Measurements from ENCODE around the gene SLIT3.

Gene SLIT3

DNA sequence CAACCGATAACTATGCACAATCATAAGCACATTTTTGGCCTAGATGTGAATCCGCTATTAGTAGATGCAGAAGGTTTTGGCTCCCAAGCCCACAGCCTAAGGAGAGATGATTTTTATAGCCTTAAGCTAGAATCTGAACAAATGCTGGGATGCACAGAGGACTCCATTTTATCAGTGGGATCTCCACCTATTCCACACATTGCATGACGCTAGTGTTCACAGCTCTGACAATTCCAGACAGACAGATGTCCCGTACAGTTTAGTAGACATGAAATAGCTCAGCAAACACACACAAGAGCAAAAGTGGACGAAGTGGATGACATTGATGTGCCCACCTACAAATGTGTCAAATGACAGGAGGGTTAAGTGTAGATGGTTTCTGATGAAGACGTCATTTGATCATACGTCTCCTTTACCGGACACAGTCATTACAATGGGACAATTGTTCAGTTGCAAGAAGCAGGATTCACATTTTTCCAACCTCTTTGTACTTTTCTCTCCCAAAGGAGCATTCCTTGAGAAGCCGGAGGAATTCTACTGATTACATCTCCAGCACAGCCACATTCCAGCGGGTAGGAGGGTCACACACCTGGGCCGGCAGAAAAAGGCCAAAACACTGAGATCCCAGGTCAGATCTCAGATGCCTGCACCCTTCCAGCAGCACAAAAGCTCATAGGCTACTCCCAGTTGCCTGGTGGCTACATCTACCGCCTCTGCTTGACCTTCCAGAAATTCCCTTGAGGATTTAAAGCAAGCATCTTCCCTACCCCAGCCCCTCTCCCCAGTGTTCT is 202.4 kb downstream of the SLIT3 start:
- DNase-seq, result no peak

DNA sequence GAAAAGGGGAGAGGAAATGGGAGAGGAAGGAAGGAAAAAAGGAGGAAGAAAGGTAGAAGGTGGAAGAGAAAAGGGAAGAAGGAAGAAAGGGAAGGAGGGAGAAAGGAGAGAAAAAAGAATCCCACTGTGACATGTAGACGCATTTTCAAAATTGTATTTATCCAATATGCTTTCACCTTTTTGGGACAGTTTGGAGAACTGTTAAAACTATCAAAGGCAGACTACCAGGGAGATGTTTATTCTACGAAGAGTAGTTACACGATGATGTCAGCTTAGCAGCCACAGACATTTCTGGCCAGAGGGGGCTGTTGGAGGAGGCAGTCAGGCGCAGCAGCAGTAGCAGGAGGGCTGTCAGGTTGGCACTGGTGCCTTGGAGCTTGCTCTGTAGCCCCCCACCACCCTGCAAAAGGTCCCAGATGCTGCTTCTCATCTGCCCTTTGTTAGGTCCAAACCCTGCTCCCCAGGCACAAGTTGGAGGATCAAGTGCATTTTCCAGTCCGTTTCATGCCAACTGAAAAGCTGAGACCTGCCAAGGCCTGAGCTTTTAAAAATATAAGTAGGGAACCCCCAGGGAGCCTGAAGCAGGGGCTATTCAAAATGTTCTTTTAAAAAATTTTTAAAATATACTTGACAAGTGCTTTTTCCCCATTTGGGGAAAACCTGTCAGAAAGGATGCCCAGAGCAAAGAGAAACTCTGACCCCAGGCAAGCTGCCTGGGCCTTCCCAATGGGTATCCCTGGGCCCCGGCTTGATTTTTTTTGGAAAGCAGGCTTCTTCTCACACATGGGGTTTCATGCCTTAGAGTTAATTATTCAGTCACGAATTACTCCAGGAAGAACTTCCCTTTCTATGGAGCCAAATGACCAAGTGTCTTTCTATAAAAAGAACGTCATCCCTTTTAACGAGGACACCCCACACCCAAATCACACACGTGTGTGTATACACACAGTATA is 203.3 kb downstream of the SLIT3 start:
- peak; percentile 76 for DNase-seq

DNA sequence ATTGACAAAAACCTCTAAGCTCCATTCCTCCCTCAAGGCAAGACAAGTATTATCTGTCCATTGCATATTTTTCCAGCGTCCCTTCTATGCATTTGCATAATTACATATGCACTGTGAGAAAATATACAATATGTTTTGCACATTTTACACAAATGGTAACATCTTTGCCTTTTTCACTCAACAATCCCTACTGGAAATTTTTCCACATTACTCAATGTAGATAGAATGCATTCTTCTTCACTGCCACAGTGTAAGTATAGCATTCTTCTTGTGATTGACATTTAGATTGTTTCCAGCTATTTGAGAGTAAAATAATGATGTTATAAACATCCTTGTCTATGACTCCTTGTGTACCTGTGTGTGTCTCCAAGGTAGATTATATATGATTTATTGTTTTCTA is 205.0 kb downstream of the SLIT3 start:
- DNase-seq, result no peak

- DNase-seq, result no peak
Observed at GRCh38 chr5:169095410-169095960, 205.5 kb downstream of the SLIT3 start.

DNA sequence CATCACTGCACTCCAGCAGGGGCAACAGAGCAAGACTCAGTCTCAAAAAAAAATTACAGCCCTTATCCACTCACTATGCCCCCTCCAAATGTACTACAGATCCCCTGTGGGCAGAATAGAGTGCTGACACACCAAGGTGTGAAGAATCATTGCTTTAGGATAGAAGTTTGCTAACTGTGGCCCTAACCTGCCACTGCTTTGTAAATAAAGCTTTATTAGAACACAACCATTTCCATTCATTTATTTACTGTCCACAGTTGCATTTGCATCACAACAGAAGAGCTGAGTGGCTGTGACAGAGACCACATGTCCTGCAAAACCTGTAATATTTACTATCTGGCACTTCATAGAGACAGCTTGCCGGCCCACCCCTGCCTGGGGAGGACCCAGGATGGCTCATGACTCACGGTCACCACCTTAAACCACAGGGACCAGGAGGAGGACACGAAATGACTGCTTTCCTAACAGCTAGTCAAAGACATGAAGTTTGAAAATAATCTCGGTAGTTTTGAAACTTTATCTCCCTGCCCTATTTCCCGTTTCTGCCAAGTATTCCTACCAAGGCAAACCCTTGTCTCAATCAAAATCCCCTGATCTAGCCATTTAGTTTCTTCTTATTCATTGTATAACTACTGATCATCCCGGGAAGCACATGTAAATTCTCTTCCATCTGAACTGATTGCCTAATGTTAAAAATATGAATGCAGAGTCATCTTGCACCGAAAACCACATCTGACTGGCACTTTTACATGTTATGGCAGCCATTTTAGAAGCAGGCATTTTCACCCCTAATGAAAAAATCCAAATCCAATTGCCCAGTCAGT is 206.1 kb downstream of the SLIT3 start:
- no peak for DNase-seq

DNA sequence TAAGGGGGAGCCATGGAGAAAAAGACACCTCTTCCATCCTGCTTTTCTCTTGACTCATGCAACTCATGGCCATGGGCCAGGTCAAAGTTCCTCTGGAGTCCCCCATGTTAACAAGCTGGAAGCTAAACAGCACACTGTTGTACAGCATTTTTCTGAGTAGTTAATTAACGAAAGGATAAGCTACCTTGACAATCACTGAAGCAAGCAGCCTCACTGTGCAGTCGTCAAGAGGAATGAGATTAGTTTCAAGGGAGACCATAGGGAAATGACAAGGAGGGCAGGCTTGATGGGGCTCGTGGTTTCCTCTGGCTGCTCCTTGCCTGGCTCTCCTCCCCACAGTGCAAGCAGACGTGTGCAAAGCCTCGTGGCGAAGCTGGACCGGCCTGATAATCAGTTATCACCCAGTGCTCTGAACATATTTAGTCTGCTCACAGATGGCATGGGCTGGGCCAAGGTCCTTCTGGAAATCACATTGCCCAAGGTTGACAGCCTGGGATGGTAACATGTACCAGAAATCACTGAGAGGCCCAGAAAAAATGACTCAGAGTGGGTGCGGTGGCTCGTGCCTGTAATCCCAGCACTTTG is 209.5 kb downstream of the SLIT3 start:
- no peak for DNase-seq

DNA sequence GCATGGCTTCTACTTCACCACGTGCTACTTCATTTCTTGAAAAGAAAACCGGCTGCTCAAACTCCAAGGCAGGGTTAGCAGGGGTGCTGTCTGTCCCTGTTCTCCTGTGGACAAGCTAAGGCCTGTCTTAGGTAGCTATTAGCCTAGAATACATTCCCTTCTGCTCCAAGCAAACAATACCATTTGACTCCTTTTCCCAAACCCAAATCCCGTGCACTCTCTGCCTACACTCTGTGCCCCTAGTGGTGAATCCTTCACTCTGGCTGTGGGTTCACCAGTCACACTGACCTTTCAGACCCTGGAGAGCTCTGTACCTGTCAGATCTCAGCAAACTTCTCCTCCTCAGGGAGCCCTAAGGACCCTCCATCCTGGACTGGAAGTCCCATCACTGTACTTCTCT is 211.6 kb downstream of the SLIT3 start:
- no peak for DNase-seq

- DNase-seq, result no peak
Observed at GRCh38 chr5:169088028-169088725, 212.8 kb downstream of the SLIT3 start.

GRCh38 chr5:169085636-169086035 is 215.3 kb downstream of the SLIT3 start:
- no peak for DNase-seq

DNA sequence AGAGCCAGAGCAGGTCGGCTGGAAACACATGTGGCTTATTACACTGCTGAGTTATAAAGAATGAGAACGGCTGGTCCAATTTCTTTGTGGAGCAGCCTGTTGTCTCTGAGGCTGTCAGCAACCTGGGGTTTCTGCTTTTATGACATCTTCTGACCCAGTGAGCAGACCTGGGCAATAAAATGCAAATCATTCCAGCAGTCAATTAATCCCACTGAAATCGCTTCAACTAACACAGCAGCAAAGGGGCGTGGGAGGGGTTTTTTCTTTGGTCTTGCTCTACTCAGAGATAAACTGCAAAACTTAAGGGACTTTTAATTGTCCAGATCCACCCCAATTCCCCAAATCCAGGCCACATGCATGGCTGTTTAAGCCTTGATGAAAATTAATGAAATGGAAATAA is 215.7 kb downstream of the SLIT3 start:
- DNase-seq, result no peak

DNA sequence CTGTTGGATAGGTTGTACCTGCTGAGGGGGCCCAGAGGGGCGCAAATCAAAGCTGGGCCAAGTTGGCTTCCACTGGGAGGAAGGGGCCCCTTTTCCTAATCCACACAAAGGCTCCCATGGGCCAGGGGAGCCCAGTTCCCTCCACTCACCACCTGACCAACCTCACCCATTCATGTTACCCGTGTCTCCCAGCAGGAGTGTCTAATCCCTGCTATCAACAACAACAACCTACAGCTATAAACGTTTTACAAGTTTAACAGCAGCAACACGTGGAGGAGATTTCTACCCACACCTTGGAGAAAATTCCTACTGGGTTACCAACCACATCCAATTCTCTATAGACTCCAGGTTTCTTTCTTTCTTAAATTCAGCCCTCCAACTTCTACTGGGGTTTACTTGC is 216.2 kb downstream of the SLIT3 start:
- no peak for DNase-seq

GRCh38 chr5:169083394-169084018 is 217.4 kb downstream of the SLIT3 start:
- no peak for DNase-seq

- no peak for DNase-seq
Observed at GRCh38 chr5:169081000-169081724, 219.8 kb downstream of the SLIT3 start.

DNA sequence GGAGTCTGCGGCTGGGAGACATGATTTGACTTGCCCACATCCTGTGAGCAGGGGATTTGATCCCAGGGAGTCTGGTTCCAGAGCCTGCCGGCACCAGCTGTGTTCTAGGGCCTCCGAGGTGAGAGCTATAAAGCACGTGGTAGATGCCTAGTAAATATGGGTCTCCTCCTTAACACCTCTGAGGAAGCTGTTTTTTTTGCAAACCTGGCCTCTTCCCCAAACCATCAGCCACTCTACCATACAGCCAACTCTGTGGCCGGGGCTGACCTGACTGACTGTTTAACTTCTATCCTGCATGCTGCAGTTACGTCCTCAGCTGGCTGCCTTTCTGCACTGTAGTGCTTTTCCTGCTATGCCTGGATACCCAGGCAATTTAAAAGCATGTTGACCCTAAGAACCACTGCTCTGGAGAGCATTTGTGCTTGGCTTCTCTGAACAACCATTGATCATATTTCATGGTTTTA is 220.5 kb downstream of the SLIT3 start:
- DNase-seq, result no peak

GRCh38 chr5:169079697-169080096 is 221.2 kb downstream of the SLIT3 start:
- no peak for DNase-seq

DNA sequence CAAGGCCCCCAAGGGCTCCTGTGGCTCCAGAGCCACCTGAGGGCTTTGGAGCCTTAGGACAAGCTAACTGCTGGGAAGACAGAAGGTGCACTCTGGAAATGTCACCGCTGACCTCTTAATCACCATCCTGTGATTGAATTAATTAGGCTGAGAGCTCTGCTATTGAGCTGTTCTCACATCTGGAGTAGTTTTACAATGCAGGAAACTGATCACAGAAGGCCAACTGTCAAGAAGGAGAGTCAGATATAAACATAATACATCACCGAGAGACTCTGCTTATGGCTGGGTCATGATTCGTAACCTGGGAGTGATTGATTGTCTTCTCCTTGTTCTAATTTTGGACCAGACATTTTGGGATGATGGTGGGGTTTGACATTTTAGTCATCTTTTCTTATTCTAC is 226.1 kb downstream of the SLIT3 start:
- DNase-seq, result no peak

DNA sequence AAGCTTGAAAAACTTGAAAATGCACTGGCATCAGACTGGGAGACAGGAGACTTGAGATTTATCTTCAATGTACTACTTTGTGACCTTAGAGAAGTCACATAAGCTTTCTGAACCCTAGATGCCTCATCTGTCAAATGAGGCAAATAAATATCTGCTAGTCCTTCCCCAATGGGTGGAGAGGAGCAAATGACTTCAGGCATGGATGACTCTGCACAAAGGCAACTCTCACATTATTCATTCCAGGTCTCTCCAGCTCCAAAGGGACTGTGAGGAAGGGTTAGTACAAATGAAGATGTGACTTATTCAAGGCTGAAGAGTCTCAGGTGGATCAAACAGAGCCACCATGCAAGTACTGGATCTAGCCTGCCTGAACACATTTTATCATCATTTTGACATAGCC is 228.7 kb downstream of the SLIT3 start:
- no peak for DNase-seq

- no peak for DNase-seq
Observed at GRCh38 chr5:169070413-169070812, 230.5 kb downstream of the SLIT3 start.

- no peak for DNase-seq
Observed at GRCh38 chr5:169067751-169068173, 233.2 kb downstream of the SLIT3 start.

DNA sequence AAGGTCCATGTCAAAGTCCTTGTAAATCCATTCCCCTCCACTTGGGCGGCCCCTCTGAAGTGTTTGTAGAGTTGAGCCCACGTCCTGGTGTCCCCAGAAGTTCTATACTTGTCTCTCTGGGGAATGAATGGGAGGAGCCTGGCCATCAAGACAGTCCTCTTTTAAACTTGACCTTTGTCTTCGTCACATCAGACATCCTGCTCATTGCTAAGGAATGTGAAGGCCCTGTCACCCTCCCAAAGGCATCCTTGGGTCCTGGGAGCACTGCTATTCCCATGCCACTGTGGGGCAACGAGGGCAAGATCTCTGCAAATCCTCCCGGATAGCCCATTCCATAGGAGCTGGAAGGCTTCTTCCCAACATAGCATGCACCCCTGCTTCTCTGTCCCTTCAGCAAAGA is 235.5 kb downstream of the SLIT3 start:
- DNase-seq, result no peak

Measured in right forelimb (tissue), 1 donor.